ENCODE results near the gene GTF2I.
"Not testable (repeated sequence)": the region's sequence is repeated elsewhere in the genome, so short reads cannot be mapped to it uniquely, and the experiment has no call there.

Gene GTF2I

GRCh38 chr7:74655324-74655723 is 2.2 kb upstream of the GTF2I start:
- no peak for TF ChIP-seq CTCF (IDR thresholded peaks at IDR 0.05; ENCODE audit: low read depth, low read length)
- H3K27me3 ChIP-seq (ENCODE audit: insufficient read depth, low read depth, severe bottlenecking): no peaks in the 10 kb centered on the region
- peak overlapping the region; percentile 100 for H3K27ac ChIP-seq
- H3K9me3 ChIP-seq (ENCODE audit: severe bottlenecking): no peaks in the 10 kb centered on the region
- no peak for DNase-seq
- H3K36me3 ChIP-seq: peaks cover 24% of the 10 kb centered on the region
- no peak overlapping the region for H3K4me3 ChIP-seq (ENCODE audit: low read depth, low read length)

GRCh38 chr7:74655768-74656440 is 1.6 kb upstream of the GTF2I start:
- TF ChIP-seq CTCF (IDR thresholded peaks at IDR 0.05; ENCODE audit: low read depth, low read length): no peak
- no peak for DNase-seq
- Histone ChIP-seq H3K27ac (peak overlapping the region; percentile 100), H3K4me3 (ENCODE audit: low read depth, low read length) (peak overlapping the region; percentile 57), H3K36me3 (peaks cover 29% of the 10 kb centered on the region), H3K27me3 (ENCODE audit: insufficient read depth, low read depth, severe bottlenecking) (no peaks in the 10 kb centered on the region), H3K9me3 (ENCODE audit: severe bottlenecking) (no peaks in the 10 kb centered on the region)

- peak overlapping the region; percentile 100 for H3K27ac ChIP-seq
- peak; percentile 78 for DNase-seq
- peak overlapping the region; percentile 60 for H3K4me3 ChIP-seq (ENCODE audit: low read depth, low read length)
- peaks cover 34% of the 10 kb centered on the region for H3K36me3 ChIP-seq
- H3K9me3 ChIP-seq (ENCODE audit: severe bottlenecking): no peaks in the 10 kb centered on the region
- H3K27me3 ChIP-seq (ENCODE audit: insufficient read depth, low read depth, severe bottlenecking): no peaks in the 10 kb centered on the region
- peak; percentile 44; the same call in 1 of the 2 replicates for TF ChIP-seq CTCF (IDR thresholded peaks at IDR 0.05; ENCODE audit: low read depth, low read length)
Observed at GRCh38 chr7:74656441-74656836, 1.1 kb upstream of the GTF2I start.

- H3K27ac ChIP-seq: peak overlapping the region; percentile 100
- no peaks in the 10 kb centered on the region for H3K9me3 ChIP-seq (ENCODE audit: severe bottlenecking)
- TF ChIP-seq CTCF (IDR thresholded peaks at IDR 0.05; ENCODE audit: low read depth, low read length): no peak
- no peaks in the 10 kb centered on the region for H3K27me3 ChIP-seq (ENCODE audit: insufficient read depth, low read depth, severe bottlenecking)
- peaks cover 38% of the 10 kb centered on the region for H3K36me3 ChIP-seq
- H3K4me3 ChIP-seq (ENCODE audit: low read depth, low read length): peak overlapping the region; percentile 60
- peak; percentile 99 for DNase-seq
Observed at GRCh38 chr7:74656837-74657691, 454 bp upstream of the GTF2I start.

GRCh38 chr7:74658178-74659004 is 873 bp downstream of the GTF2I start:
- Histone ChIP-seq H3K9me3 (ENCODE audit: severe bottlenecking) (no peaks in the 10 kb centered on the region), H3K36me3 (peaks cover 46% of the 10 kb centered on the region)
- no peak for TF ChIP-seq CTCF (IDR thresholded peaks at IDR 0.05; ENCODE audit: low read depth, low read length)

GRCh38 chr7:74660202-74660601 is 2.7 kb downstream of the GTF2I start:
- not testable (repeated sequence) for H3K27me3 ChIP-seq (ENCODE audit: insufficient read depth, low read depth, severe bottlenecking); H3K4me3 ChIP-seq (ENCODE audit: low read depth, low read length); DNase-seq; H3K9me3 ChIP-seq (ENCODE audit: severe bottlenecking); H3K27ac ChIP-seq
- peaks cover 63% of the 10 kb centered on the region for H3K36me3 ChIP-seq

More at GRCh38 chr7:74658178-74659004, 873 bp downstream of the GTF2I start:
- Histone ChIP-seq H3K4me3 (ENCODE audit: low read depth, low read length) (peak overlapping the region; percentile 85), H3K27ac (peak overlapping the region; percentile 100), H3K27me3 (ENCODE audit: insufficient read depth, low read depth, severe bottlenecking) (no peaks in the 10 kb centered on the region)
- DNase-seq: peak; percentile 94

All from WERI-Rb-1 (cell line).